ENCODE results near the gene ERVFRD-1. TPM values are rescaled to one million over a fixed set of nuclear protein-coding genes. Genes with fewer than 3 reads are reported as not detected.

Gene ERVFRD-1
- total and polyA plus RNA-seq, 2 of the 13 experiments (the other 11 are each of a cell fraction or from before 2014, with no cell fraction given) = not detected

DNA sequence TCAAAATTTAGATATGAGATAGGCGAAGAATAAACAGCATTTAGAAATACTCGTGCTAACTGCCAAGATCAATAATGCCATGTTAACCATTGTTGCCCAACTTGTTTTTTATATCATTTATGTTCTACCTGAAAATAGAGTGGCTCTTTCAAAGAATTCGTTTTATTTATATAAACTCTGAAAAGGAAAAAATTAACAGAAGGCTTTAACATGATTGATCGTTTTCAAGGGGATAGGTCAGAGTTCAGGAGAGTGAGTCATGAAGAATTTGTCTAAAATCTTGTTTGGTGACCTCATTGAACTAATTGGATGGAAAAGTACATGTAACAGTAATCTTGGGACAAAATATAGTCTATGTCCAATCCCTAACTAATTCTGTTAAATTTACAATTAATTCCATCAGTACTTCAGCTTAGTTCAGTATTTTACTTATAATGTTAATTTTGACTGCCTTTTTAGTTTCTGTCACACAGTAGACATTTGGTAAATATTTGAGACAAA is 56.3 kb downstream of the ERVFRD-1 start (continued):
- TF ChIP-seq, protein P1, sequence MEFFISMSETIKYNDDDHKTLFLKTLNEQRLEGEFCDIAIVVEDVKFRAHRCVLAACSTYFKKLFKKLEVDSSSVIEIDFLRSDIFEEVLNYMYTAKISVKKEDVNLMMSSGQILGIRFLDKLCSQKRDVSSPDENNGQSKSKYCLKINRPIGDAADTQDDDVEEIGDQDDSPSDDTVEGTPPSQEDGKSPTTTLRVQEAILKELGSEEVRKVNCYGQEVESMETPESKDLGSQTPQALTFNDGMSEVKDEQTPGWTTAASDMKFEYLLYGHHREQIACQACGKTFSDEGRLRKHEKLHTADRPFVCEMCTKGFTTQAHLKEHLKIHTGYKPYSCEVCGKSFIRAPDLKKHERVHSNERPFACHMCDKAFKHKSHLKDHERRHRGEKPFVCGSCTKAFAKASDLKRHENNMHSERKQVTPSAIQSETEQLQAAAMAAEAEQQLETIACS (CRISPR knock-in tag; IDR thresholded peaks at IDR 0.05) = no peak
- TF ChIP-seq, protein P2, sequence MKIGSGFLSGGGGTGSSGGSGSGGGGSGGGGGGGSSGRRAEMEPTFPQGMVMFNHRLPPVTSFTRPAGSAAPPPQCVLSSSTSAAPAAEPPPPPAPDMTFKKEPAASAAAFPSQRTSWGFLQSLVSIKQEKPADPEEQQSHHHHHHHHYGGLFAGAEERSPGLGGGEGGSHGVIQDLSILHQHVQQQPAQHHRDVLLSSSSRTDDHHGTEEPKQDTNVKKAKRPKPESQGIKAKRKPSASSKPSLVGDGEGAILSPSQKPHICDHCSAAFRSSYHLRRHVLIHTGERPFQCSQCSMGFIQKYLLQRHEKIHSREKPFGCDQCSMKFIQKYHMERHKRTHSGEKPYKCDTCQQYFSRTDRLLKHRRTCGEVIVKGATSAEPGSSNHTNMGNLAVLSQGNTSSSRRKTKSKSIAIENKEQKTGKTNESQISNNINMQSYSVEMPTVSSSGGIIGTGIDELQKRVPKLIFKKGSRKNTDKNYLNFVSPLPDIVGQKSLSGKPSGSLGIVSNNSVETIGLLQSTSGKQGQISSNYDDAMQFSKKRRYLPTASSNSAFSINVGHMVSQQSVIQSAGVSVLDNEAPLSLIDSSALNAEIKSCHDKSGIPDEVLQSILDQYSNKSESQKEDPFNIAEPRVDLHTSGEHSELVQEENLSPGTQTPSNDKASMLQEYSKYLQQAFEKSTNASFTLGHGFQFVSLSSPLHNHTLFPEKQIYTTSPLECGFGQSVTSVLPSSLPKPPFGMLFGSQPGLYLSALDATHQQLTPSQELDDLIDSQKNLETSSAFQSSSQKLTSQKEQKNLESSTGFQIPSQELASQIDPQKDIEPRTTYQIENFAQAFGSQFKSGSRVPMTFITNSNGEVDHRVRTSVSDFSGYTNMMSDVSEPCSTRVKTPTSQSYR (CRISPR knock-in tag; IDR thresholded peaks at IDR 0.05; ENCODE audit: borderline replicate concordance) = no peak
- TF ChIP-seq, protein P3, sequence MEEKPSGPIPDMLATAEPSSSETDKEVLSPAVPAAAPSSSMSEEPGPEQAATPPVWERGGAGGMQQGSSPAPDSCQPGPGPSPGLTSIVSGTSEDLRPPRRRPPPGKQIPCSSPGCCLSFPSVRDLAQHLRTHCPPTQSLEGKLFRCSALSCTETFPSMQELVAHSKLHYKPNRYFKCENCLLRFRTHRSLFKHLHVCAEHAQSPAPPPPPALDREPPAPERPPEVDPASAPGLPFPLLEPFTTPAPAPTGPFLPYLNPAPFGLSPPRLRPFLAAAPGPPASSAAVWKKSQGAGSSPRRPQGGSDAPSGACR (CRISPR knock-in tag; IDR thresholded peaks at IDR 0.05) = no peak; the same call in 1 of the 2 replicates
- TF ChIP-seq ZNF230 (CRISPR knock-in tag; IDR thresholded peaks at IDR 0.05) (no peak), JDP2 (CRISPR knock-in tag; IDR thresholded peaks at IDR 0.05; ENCODE audit: borderline replicate concordance) (no peak), MIER2 (CRISPR knock-in tag; IDR thresholded peaks at IDR 0.05) (no peak), ZNF543 (CRISPR knock-in tag; IDR thresholded peaks at IDR 0.05) (no peak), ZNF607 (CRISPR knock-in tag; IDR thresholded peaks at IDR 0.05; ENCODE audit: borderline replicate concordance) (no peak), SMC3 (IDR thresholded peaks at IDR 0.05; ENCODE audit: low read length) (no peak), ZNF558 (CRISPR knock-in tag; IDR thresholded peaks at IDR 0.05; ENCODE audit: borderline replicate concordance) (no peak), KDM5B (CRISPR knock-in tag; IDR thresholded peaks at IDR 0.05; ENCODE audit: borderline replicate concordance) (no peak), ZBTB21 (CRISPR knock-in tag; IDR thresholded peaks at IDR 0.05) (peak; percentile 73; the same call in 1 of the 2 replicates), ZFP36L2 (CRISPR knock-in tag; IDR thresholded peaks at IDR 0.05) (no peak), NFKBIZ (CRISPR knock-in tag; IDR thresholded peaks at IDR 0.05) (no peak), ZKSCAN1 (IDR thresholded peaks at IDR 0.05; ENCODE audit: low read length) (no peak), ZMYM3 (CRISPR knock-in tag; IDR thresholded peaks at IDR 0.05) (no peak), ZNF605 (CRISPR knock-in tag; IDR thresholded peaks at IDR 0.05) (no peak)
- TF ChIP-seq, protein P4, sequence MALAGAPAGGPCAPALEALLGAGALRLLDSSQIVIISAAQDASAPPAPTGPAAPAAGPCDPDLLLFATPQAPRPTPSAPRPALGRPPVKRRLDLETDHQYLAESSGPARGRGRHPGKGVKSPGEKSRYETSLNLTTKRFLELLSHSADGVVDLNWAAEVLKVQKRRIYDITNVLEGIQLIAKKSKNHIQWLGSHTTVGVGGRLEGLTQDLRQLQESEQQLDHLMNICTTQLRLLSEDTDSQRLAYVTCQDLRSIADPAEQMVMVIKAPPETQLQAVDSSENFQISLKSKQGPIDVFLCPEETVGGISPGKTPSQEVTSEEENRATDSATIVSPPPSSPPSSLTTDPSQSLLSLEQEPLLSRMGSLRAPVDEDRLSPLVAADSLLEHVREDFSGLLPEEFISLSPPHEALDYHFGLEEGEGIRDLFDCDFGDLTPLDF (CRISPR knock-in tag; IDR thresholded peaks at IDR 0.05) = no peak
- TF ChIP-seq, protein P5, sequence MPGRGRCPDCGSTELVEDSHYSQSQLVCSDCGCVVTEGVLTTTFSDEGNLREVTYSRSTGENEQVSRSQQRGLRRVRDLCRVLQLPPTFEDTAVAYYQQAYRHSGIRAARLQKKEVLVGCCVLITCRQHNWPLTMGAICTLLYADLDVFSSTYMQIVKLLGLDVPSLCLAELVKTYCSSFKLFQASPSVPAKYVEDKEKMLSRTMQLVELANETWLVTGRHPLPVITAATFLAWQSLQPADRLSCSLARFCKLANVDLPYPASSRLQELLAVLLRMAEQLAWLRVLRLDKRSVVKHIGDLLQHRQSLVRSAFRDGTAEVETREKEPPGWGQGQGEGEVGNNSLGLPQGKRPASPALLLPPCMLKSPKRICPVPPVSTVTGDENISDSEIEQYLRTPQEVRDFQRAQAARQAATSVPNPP (CRISPR knock-in tag; IDR thresholded peaks at IDR 0.05) = no peak
- TF ChIP-seq, protein P6, sequence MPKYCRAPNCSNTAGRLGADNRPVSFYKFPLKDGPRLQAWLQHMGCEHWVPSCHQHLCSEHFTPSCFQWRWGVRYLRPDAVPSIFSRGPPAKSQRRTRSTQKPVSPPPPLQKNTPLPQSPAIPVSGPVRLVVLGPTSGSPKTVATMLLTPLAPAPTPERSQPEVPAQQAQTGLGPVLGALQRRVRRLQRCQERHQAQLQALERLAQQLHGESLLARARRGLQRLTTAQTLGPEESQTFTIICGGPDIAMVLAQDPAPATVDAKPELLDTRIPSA (CRISPR knock-in tag; IDR thresholded peaks at IDR 0.05; ENCODE audit: borderline replicate concordance) = no peak
- TF ChIP-seq, protein P7, sequence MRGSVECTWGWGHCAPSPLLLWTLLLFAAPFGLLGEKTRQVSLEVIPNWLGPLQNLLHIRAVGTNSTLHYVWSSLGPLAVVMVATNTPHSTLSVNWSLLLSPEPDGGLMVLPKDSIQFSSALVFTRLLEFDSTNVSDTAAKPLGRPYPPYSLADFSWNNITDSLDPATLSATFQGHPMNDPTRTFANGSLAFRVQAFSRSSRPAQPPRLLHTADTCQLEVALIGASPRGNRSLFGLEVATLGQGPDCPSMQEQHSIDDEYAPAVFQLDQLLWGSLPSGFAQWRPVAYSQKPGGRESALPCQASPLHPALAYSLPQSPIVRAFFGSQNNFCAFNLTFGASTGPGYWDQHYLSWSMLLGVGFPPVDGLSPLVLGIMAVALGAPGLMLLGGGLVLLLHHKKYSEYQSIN (CRISPR knock-in tag; IDR thresholded peaks at IDR 0.05; ENCODE audit: borderline replicate concordance) = no peak

Data from HepG2 (cell line).